Renal pelvis (tissue), 4 donors: ENCODE measurements around the gene SLIT3. TPM values are rescaled to one million over a fixed set of nuclear protein-coding genes. Genes with fewer than 3 reads are reported as not detected.

ENCODE experiments used
- DNase-seq: peaks from one replicate; pipeline ENCODE4 v3.0.0-alpha.2; 2013
- polyA plus RNA-seq, 3 donors: library from polyadenylated mRNA; unstranded; fragments of 120-200 nt; gene quantifications; one replicate each; pipeline ENCODE4 v1.2.1, GENCODE V29; 2013; ENCODE audit not compliant: insufficient read length in 3 of 3

The SLIT3 gene
- polyA plus RNA-seq, 3 donors: 41.2 to 62.4 (median 57.5) TPM

- DNase-seq: no peak
Measured at GRCh38 chr5:169176709-169177694, 123.9 kb downstream of the SLIT3 start.

- no peak for DNase-seq
Measured at GRCh38 chr5:169175733-169176132, 125.2 kb downstream of the SLIT3 start.

GRCh38 chr5:169174923-169175322 lies 126.0 kb downstream of the SLIT3 start:
- no peak for DNase-seq

GRCh38 chr5:169173372-169173771 lies 127.6 kb downstream of the SLIT3 start:
- DNase-seq: no peak

- no peak for DNase-seq
Measured at GRCh38 chr5:169171515-169171914, 129.4 kb downstream of the SLIT3 start.

GRCh38 chr5:169169783-169170182 lies 131.2 kb downstream of the SLIT3 start:
- DNase-seq: no peak

- DNase-seq: no peak
Measured at GRCh38 chr5:169168280-169168679, 132.7 kb downstream of the SLIT3 start.

GRCh38 chr5:169166078-169166477 lies 134.9 kb downstream of the SLIT3 start:
- peak; percentile 64 for DNase-seq

- no peak for DNase-seq
Measured at GRCh38 chr5:169165052-169165451, 135.9 kb downstream of the SLIT3 start.

GRCh38 chr5:169164481-169164925 lies 136.4 kb downstream of the SLIT3 start:
- no peak for DNase-seq

GRCh38 chr5:169162407-169162806 lies 138.5 kb downstream of the SLIT3 start:
- DNase-seq: no peak

- DNase-seq: peak; percentile 90
Measured at GRCh38 chr5:169161022-169161680, 139.8 kb downstream of the SLIT3 start.

- no peak for DNase-seq
Measured at GRCh38 chr5:169160405-169160901, 140.5 kb downstream of the SLIT3 start.

GRCh38 chr5:169158764-169159163 lies 142.2 kb downstream of the SLIT3 start:
- no peak for DNase-seq

- no peak for DNase-seq
Measured at GRCh38 chr5:169157064-169157463, 143.9 kb downstream of the SLIT3 start.

- no peak for DNase-seq
Measured at GRCh38 chr5:169154679-169155078, 146.3 kb downstream of the SLIT3 start.

GRCh38 chr5:169153405-169153804 lies 147.5 kb downstream of the SLIT3 start:
- DNase-seq: no peak

GRCh38 chr5:169152946-169153345 lies 148.0 kb downstream of the SLIT3 start:
- DNase-seq: no peak

- no peak for DNase-seq
Measured at GRCh38 chr5:169152453-169152852, 148.5 kb downstream of the SLIT3 start.

- DNase-seq: no peak
Measured at GRCh38 chr5:169151051-169151805, 149.7 kb downstream of the SLIT3 start.

GRCh38 chr5:169150108-169150507 lies 150.8 kb downstream of the SLIT3 start:
- DNase-seq: no peak

- no peak for DNase-seq
Measured at GRCh38 chr5:169149317-169149716, 151.6 kb downstream of the SLIT3 start.
